ENCODE results near the gene STXBP3. TPM values are rescaled to one million over a fixed set of nuclear protein-coding genes. Genes with fewer than 3 reads are reported as not detected.
A peak's percentile ranks its signal among the peaks of the same experiment; 100 is the strongest.

The STXBP3 gene
- total and polyA plus RNA-seq, 2 of the 8 experiments (the other 6 are each of a cell fraction or from before 2014, with no cell fraction given) = 6.0 to 38.5 TPM

GRCh38 chr1:108719656-108720435 lies 26.6 kb upstream of the STXBP3 start:
- Histone ChIP-seq H4K5ac (ENCODE audit: insufficient read length, low read depth, low read length) (no peak overlapping the region), H3K23me2 (ENCODE audit: low read depth, low read length) (no peaks in the 10 kb centered on the region), H2BK15ac (ENCODE audit: low read length) (no peak overlapping the region; the same call in 1 of the 2 replicates), H3K14ac (ENCODE audit: insufficient read length) (no peak overlapping the region), H3K27ac (ENCODE audit: low read depth, low read length) (no peak overlapping the region), H2BK12ac (ENCODE audit: low read depth, low read length) (no peak overlapping the region), H2BK5ac (ENCODE audit: low read depth, low read length) (no peak overlapping the region), H2AK5ac (ENCODE audit: low read depth, low read length) (no peak overlapping the region), H3K4me1 (replicated peaks in 1 of 4; ENCODE audit: control insufficient read depth in 3 of 4, insufficient read depth in 4 of 4, low read length in 3 of 4) (peaks cover 0 to 5% (median 0%) of the 10 kb centered on the region in 4 experiments; a peak in 1 of 7 replicates), H3K4me3 (ENCODE audit: extremely low read depth in 1 of 4, insufficient read depth in 2 of 4, low read depth in 3 of 4, low read length in 4 of 4) (no peak overlapping the region), H3K4me2 (ENCODE audit: insufficient read depth in 1 of 2, low read depth in 2 of 2, low read length in 2 of 2) (no peak overlapping the region), H3K79me1 (ENCODE audit: low read depth, low read length) (no peaks in the 10 kb centered on the region; the same call in 1 of the 2 replicates), H3K56ac (replicated peaks; ENCODE audit: insufficient read length, low read depth, low read length) (no peak overlapping the region), H3K9me3 (ENCODE audit: insufficient read depth in 2 of 2, low read depth in 1 of 2, low read length in 1 of 2) (no peaks in the 10 kb centered on the region), H2BK120ac (replicated peaks; ENCODE audit: low read depth, low read length) (no peak overlapping the region), H2BK20ac (ENCODE audit: low read length) (no peak overlapping the region), H3K9ac (replicated peaks in 1 of 4; ENCODE audit: extremely low read depth in 1 of 4, low read depth in 3 of 4, low read length in 3 of 4) (no peak overlapping the region), H4K20me1 (replicated peaks in 1 of 2; ENCODE audit: control insufficient read depth in 1 of 2, insufficient read depth in 2 of 2, low read length in 2 of 2) (no peaks in the 10 kb centered on the region), H3K79me2 (ENCODE audit: control insufficient read depth in 1 of 2, insufficient read depth in 2 of 2, low read length in 2 of 2) (no peaks in the 10 kb centered on the region), H4K8ac (ENCODE audit: extremely low read depth, insufficient read depth, low read length) (no peak overlapping the region), H3K18ac (ENCODE audit: extremely low read depth, low read length) (no peak overlapping the region), H3K23ac (ENCODE audit: insufficient read length) (no peak overlapping the region), H2AFZ (ENCODE audit: low read length) (0 out of 2 replicates have a peak overlapping the region, but pooled peaks have one; percentile 34), H4K91ac (replicated peaks; ENCODE audit: insufficient read length, low read length) (no peak overlapping the region), H3K36me3 (ENCODE audit: control insufficient read depth in 2 of 4, insufficient read depth in 4 of 4, low read length in 3 of 4) (no peaks in the 10 kb centered on the region), H3K27me3 (replicated peaks in 1 of 4; ENCODE audit: control insufficient read depth in 3 of 4, extremely low read depth in 1 of 4, insufficient read depth in 3 of 4, low read length in 3 of 4) (no peaks in the 10 kb centered on the region), H3K4ac (replicated peaks; ENCODE audit: insufficient read length, low read depth, low read length) (no peak overlapping the region)
- no peak for FAIRE-seq
- DNase-seq (ENCODE audit: low read depth in 1 of 2, low spot score in 2 of 2) = no peak
- CTCF ChIA-PET (ENCODE audit: partially characterized antibody) = interaction anchor here (0.6 to 2.0 kb wide), 2 partner anchors 11 to 50 kb away, joined by 3 to 10 read pairs; no protein-coding TSS in a partner anchor
- TF ChIP-seq RBBP5 (IDR thresholded peaks at IDR 0.05; ENCODE audit: borderline replicate concordance, low read depth, low read length) (no peak), BACH1 (IDR thresholded peaks at IDR 0.05; ENCODE audit: low read length) (peak; percentile 66; the same call in 1 of the 2 replicates), MAFK (IDR thresholded peaks at IDR 0.05; ENCODE audit: low read depth, low read length) (peak; percentile 51; the same call in 1 of the 2 replicates), CBX8 (IDR thresholded peaks at IDR 0.05; ENCODE audit: borderline replicate concordance, low read depth, low read length) (no peak)
- 91% methylated on average over 8 of the region's 8 CpGs; no CpG with 5 or more reads in 1 of the 2 experiments for WGBS, 2 experiments (ENCODE audit: extremely low coverage in 1 of 2, insufficient coverage in 1 of 2, insufficient read length in 1 of 2, insufficient replicate concordance in 2 of 2, low coverage in 1 of 2, low lambda C conversion rate in 2 of 2, missing lambda C conversion rate in 1 of 2)
- POLR2A ChIA-PET (ENCODE audit: partially characterized antibody) = interaction anchor here (1.0 to 2.1 kb wide), 4 partner anchors 15 to 18 kb away, joined by 3 to 6 read pairs (median 4); no protein-coding TSS in a partner anchor
